Inflammatory macrophage (primary cell): Measurements from ENCODE around the gene PXMP4.
A peak's percentile ranks its signal among the peaks of the same experiment; 100 is the strongest.
"Not testable (repeated sequence)": the region's sequence is repeated elsewhere in the genome, so short reads cannot be mapped to it uniquely, and the experiment has no call there.

Source experiments
- DNase-seq, 2 donors: peaks; one replicate each; pipeline ENCODE4 v3.0.0-alpha.2; 2020 to 2022
- total RNA-seq, 18 experiments: gene quantifications; one replicate each; lab custom pipeline; 2026; ENCODE audit warnings: mixed read lengths in 6 of 18, inconsistent platforms in 2 of 18; lab: John Stamatoyannopoulos, UW

The PXMP4 gene, protein sequence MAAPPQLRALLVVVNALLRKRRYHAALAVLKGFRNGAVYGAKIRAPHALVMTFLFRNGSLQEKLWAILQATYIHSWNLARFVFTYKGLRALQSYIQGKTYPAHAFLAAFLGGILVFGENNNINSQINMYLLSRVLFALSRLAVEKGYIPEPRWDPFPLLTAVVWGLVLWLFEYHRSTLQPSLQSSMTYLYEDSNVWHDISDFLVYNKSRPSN
- 1.1 to 14.0 (median 8.0) reads per million in 18 experiments for total RNA-seq

DNA sequence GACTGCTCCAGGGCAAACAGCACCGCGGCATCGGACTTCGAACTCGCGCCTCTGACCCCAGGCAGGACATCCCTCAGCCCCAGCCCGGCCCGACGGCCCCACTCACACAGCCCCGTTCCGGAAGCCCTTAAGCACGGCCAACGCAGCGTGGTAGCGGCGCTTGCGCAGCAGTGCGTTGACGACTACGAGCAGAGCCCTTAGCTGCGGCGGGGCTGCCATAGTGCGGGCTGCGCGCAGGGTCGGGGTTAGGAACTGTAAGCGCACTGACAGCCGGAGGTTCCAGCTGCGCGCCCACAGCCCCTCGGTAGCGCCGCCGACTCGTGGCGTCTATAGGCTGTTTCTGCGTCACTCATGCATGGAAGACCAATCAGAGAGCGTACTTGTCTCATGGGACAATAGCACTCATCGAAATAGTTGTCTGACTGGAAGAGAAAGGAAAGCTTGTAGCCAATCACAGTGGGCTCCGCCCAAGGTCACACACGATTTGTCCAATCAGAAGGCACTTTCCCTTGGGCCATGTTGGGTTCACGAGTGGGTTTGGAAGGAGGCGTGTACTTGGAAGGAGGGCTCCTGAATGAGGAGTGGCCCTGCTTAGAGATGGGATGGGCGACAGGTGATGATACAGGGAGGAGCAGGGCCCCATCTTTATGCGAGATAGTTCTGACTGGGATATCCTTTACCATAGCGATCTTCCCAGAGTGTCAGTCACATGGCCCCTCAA is at the start of gene PXMP4:
Gene PXMP4, minus strand, starts transcription at position 322 of the 721 bp plus-strand sequence. Its CDS starts 103 bp downstream, at position 219.
- DNase-seq = peak; percentile 97 to 99

GRCh38 chr20:33769043-33769442 is 48.9 kb upstream of the PXMP4 start:
- no peak for DNase-seq

- no peak for DNase-seq
Measured at GRCh38 chr20:33767777-33768138, 47.6 kb upstream of the PXMP4 start.

DNA sequence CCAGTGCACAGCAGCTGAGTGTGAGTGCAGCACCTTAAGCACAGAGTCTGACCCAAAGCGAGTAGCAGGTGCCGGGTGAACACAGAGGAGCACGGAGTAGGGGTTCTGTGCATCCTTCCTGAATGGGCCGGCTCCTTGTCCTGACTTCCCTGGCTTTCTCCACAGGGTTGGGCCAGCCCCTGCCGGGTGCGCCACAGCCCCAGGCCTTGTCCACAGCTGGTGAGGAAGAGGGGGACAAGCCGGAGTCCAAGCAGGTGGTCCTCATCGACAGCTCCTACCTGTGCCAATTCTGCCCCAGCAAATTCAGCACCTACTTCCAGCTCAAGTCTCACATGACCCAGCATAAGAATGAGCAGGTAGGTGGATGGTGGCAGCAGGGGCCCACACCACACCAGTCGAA is 46.6 kb upstream of the PXMP4 start:
- no peak for DNase-seq

- no peak for DNase-seq
Measured at GRCh38 chr20:33765592-33765991, 45.5 kb upstream of the PXMP4 start.

- no peak for DNase-seq
Measured at GRCh38 chr20:33765099-33765498, 45.0 kb upstream of the PXMP4 start.

GRCh38 chr20:33761698-33762250 is 41.7 kb upstream of the PXMP4 start:
- no peak for DNase-seq

DNA sequence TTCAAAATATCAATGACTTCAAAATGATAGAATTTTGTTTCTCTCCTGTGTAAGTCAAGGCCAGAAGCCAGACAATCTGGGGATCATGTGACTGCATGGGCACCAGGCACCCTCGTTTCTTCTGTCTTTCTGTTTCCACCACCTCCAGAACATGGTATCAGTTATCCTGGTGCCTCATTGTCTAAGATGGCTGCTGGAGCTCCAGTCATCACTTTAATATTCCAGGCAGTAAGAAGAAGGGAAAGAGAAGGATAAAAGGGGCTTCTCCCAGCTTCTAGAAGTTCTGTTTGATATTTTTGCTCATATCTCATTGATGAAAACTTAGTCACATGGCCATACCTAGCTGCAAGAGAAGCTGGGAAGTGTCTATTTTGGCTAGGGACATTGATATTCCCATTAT is 37.3 kb upstream of the PXMP4 start:
- DNase-seq = no peak

DNA sequence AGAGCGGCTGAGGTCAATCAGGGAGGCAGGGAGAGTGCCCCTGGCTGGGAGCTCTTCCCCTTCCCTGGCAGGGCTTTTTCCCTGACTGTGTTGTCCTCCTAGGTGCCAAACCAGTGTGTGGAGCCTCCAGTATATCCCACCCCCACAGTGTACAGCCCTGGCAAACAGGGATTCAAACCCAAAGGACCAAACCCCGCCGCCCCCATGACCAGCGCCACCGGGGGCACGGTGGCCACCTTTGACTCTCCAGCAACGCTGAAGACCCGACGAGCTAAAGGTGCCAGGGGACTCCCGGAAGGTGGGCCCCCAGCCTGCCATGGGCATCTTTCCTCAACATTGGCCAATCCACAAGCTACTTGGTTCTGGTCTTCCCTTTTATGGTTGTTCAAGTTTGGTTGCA is 36.9 kb upstream of the PXMP4 start:
- DNase-seq = no peak

DNA sequence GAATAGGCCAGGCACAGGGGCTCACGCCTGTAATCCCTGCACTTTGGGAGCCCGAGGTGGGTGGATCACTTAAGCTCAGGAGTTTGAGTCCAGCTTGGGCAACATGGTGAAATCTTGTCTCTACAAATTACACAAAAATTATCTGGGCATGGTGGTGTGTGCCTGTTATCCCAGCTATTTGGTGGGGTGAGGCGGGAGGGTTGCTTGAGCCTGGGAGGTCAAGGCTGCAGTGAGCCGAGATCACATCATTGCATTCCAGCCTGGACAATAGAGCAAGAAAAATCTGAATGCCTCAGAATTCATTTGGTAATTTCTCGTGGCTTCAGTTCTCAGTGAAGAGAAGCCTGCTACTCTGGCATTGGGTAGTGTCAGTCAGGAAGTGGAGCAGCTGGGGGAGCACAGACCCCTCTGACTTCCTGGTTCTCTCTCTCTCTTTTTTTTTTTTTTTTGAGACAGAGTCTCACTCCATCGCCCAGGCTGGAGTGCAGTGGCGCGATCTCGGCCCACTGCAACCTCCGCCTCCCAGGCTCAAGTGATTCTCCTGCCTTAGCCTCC is 35.9 kb upstream of the PXMP4 start:
- DNase-seq = not testable (repeated sequence)

- DNase-seq = no peak
Measured at GRCh38 chr20:33753763-33754162, 33.7 kb upstream of the PXMP4 start.

DNA sequence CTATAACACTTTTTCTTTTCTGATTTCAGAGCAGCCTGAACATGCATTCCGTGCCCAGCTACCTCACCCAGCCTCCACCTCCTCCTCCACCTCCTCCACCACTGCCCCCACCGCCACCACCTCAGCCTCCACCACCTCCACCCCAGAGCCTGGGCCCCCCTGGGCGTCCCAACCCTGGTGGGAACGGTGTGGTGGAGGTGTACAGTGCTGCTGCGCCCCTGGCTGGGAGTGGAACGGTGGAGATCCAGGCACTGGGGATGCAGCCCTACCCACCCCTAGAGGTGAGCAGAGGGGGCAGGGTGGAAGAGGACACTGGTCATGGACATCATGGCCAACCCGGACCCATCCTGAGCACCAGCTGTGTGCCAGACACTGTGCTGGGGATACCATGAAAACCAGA is 33.0 kb upstream of the PXMP4 start:
- DNase-seq = no peak

- DNase-seq = no peak
Measured at GRCh38 chr20:33751775-33752174, 31.7 kb upstream of the PXMP4 start.

DNA sequence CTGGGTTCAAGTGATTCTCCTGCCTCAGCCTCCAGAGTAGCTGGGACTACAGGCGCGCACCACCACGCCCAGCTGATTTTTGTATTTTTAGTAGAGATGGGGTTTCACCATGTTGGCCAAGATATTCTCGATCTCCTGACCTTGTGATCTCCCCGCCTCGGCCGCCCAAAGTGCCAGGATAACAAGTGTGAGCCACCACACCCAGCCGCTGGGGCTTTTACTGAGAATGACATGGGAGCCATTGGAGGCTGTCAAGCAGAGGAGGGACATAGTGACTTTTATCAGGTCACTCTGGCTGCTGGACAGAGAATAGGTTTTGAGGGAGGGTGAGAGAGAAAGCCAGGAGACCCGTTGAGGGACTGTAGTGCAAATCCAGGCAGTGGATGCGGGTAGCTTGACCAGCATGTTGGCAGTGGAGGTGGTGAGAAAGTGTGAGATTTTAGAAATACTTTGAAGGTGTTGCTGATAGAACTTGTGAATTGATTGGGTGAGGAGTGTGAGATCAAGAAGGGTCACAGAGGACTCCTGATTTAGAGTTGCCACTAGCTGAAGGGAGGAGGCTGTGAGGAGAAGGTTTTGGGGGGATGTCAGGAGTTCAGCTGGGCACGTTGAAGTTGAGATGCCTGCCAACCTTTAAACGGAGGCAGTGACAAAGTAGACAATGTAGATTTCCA is 26.4 kb upstream of the PXMP4 start:
- no peak for DNase-seq

DNA sequence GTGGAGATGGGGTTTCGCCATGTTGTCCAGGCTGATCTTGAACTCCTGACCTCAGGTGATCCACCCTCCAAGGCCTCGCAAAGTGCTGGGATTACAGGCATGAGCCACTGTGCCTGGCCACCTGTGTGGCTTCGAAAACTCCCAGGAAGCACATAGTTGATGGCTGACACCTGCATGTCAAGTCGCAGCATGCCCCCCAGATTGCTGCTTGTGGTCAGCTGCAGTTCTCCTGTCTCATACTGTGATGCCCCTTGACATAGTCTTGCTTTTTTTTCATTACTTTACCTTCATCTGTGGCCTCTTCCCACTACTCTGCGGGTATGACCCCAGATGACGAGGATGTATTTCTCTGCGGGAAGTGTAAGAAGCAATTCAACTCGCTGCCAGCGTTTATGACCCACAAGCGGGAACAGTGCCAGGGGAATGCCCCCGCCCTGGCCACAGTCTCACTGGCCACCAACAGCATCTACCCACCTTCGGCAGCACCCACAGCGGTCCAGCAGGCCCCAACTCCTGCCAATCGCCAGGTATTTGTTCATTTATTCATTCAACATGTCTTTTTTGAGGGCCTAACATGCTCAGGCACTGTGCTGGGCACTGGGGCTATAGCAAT is 24.8 kb upstream of the PXMP4 start:
- DNase-seq = no peak

DNA sequence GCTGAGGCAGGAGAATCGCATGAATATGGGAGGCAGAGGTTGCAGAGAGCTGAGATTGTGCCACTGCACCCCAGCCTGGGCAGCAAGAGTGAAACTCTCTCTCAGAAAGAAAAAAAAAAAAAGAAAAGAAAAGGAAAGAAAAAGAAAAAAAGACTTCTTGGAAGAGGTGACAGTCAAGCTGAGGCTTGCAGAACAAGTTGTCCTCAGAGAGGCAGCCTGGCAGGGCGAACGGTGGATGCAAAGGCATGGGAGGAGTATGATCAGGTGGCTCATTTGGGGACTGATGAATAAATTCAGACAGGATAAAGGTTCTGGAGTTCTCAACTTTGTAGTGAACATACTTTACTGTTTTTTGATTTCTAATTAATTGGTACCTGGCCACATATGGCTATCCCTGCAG is 24.1 kb upstream of the PXMP4 start:
- no peak for DNase-seq

- DNase-seq = no peak
Measured at GRCh38 chr20:33740189-33740588, 20.1 kb upstream of the PXMP4 start.

GRCh38 chr20:33739493-33739892 is 19.4 kb upstream of the PXMP4 start:
- no peak for DNase-seq

GRCh38 chr20:33736962-33737361 is 16.9 kb upstream of the PXMP4 start:
- no peak for DNase-seq

- DNase-seq = peak; percentile 88 to 91
Measured at GRCh38 chr20:33733654-33734576, 13.8 kb upstream of the PXMP4 start.

DNA sequence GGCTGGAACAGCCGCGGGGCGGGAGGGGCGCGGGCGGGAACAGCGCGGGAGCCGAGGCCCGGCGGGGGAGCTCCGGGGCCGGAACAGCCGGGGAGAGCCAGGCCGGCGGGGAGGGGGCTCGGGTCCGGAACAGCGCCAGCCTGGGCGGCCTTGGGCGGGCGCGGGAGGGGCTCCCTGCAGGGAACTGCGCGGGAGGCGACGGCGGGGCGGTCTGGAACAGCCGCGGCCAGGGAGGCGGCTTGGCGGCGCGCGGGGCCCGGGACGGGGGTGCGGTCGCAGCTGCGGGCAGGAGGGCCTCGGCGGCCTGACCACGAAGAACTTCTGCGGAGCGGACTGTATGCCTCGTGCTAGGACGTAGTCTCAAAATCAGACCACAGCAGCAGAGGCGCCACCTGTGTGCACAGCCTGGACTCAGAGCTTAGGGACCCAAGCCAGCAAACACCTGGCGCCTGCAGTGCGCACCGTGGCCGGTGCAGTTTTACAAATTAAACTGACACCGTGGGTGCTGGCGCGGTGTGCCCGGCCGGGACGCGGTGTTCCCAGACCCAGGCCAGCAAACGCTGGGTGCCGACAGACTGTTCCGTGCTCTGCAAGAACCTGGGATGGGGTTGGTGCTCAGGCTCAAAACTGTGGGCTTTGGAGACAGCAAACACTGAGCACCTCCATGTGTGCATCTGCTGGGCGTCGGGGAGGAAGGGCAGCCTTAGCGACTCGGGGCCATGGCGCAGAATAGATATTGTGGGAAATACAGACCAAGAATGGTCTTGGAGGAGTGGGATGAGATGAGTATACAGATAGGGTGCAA is 12.3 kb upstream of the PXMP4 start:
- DNase-seq = no peak
